ENCODE results near the gene PPIA. TPM values are rescaled to one million over a fixed set of nuclear protein-coding genes. Genes with fewer than 3 reads are reported as not detected.
A peak's percentile ranks its signal among the peaks of the same experiment; 100 is the strongest.
"Not testable (repeated sequence)": the region's sequence is repeated elsewhere in the genome, so short reads cannot be mapped to it uniquely, and the experiment has no call there.

The PPIA gene
- total RNA-seq, 1 experiment from 2014 or later, result 2,465 TPM

DNA sequence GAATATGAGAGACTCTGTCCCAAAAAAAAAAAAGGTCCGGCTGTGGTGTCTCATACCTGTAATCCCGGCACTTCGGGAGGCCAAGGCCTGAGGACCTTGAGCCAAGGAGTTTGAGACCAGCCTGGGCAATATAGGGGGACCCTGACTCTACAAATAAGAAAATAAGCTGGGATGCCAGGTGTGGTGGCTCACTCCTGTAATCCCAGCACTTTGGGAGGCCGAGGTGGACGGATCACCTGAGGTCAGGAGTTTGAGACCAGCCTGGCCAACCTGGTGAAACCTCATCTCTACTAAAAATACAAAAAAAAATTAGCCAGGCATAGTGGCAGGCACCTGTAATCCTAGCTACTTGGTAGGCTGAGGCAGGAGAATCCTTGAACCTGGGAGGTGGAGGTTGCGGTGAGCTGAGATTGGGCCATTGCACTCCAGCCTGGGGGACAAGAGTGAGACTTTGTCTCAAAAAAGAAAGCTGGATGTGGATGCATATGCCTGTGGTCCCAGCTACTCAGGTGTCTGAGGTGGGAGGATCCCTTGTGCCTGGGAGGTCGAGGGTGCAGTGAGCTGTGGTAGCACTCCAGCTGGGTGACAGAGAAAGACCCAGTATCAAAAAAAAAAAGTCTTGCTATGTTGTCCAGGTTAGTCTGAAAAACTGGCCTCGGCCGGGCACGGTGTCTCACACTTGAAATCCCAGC, 7.5 kb downstream of the PPIA start:
- POLR2A ChIA-PET, result interaction anchor here (0.9 to 1.5 kb wide), 3 partner anchors 20 to 44 kb away, joined by 3 to 6 read pairs (median 3); partner anchors contain the start of gene H2AZ2
- not testable (repeated sequence) for H3K4me1 Mint-ChIP-seq; H3K9me3 Mint-ChIP-seq; H3K4me3 Mint-ChIP-seq; DNase-seq (ENCODE audit: low spot score); H3K27ac Mint-ChIP-seq; H3K27me3 Mint-ChIP-seq (ENCODE audit: low read depth)
- TF ChIP-seq, protein P1, sequence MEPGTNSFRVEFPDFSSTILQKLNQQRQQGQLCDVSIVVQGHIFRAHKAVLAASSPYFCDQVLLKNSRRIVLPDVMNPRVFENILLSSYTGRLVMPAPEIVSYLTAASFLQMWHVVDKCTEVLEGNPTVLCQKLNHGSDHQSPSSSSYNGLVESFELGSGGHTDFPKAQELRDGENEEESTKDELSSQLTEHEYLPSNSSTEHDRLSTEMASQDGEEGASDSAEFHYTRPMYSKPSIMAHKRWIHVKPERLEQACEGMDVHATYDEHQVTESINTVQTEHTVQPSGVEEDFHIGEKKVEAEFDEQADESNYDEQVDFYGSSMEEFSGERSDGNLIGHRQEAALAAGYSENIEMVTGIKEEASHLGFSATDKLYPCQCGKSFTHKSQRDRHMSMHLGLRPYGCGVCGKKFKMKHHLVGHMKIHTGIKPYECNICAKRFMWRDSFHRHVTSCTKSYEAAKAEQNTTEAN (CRISPR knock-in tag; IDR thresholded peaks at IDR 0.05), result 0 out of 2 replicates have a peak, but pooled peaks have one; percentile 48
- TF ChIP-seq, protein P2, sequence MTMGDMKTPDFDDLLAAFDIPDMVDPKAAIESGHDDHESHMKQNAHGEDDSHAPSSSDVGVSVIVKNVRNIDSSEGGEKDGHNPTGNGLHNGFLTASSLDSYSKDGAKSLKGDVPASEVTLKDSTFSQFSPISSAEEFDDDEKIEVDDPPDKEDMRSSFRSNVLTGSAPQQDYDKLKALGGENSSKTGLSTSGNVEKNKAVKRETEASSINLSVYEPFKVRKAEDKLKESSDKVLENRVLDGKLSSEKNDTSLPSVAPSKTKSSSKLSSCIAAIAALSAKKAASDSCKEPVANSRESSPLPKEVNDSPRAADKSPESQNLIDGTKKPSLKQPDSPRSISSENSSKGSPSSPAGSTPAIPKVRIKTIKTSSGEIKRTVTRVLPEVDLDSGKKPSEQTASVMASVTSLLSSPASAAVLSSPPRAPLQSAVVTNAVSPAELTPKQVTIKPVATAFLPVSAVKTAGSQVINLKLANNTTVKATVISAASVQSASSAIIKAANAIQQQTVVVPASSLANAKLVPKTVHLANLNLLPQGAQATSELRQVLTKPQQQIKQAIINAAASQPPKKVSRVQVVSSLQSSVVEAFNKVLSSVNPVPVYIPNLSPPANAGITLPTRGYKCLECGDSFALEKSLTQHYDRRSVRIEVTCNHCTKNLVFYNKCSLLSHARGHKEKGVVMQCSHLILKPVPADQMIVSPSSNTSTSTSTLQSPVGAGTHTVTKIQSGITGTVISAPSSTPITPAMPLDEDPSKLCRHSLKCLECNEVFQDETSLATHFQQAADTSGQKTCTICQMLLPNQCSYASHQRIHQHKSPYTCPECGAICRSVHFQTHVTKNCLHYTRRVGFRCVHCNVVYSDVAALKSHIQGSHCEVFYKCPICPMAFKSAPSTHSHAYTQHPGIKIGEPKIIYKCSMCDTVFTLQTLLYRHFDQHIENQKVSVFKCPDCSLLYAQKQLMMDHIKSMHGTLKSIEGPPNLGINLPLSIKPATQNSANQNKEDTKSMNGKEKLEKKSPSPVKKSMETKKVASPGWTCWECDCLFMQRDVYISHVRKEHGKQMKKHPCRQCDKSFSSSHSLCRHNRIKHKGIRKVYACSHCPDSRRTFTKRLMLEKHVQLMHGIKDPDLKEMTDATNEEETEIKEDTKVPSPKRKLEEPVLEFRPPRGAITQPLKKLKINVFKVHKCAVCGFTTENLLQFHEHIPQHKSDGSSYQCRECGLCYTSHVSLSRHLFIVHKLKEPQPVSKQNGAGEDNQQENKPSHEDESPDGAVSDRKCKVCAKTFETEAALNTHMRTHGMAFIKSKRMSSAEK (CRISPR knock-in tag; IDR thresholded peaks at IDR 0.05; ENCODE audit: borderline replicate concordance), result peak; percentile 51; the same call in 1 of the 2 replicates
- TF ChIP-seq NFATC4 (CRISPR knock-in tag; IDR thresholded peaks at IDR 0.05) (peak; percentile 68; the same call in 1 of the 2 replicates), AR (CRISPR knock-in tag; IDR thresholded peaks at IDR 0.05) (peak; percentile 70), EMX1 (CRISPR knock-in tag; IDR thresholded peaks at IDR 0.05) (0 out of 2 replicates have a peak, but pooled peaks have one; percentile 8), ZNF671 (CRISPR knock-in tag; IDR thresholded peaks at IDR 0.05) (peak; percentile 73), ELF4 (CRISPR knock-in tag; IDR thresholded peaks at IDR 0.05; ENCODE audit: low read depth) (0 out of 2 replicates have a peak, but pooled peaks have one; percentile 33)
- TF ChIP-seq, protein P3, sequence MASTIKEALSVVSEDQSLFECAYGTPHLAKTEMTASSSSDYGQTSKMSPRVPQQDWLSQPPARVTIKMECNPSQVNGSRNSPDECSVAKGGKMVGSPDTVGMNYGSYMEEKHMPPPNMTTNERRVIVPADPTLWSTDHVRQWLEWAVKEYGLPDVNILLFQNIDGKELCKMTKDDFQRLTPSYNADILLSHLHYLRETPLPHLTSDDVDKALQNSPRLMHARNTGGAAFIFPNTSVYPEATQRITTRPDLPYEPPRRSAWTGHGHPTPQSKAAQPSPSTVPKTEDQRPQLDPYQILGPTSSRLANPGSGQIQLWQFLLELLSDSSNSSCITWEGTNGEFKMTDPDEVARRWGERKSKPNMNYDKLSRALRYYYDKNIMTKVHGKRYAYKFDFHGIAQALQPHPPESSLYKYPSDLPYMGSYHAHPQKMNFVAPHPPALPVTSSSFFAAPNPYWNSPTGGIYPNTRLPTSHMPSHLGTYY (CRISPR knock-in tag; IDR thresholded peaks at IDR 0.05), result peak; percentile 79; the same call in 1 of the 2 replicates
- H3K36me3 Mint-ChIP-seq, result peaks cover 43% of the 10 kb centered on the region
- CTCF ChIA-PET, result interaction anchor here (0.6 to 0.8 kb wide), 2 partner anchors 71 to 170 kb away, joined by 3 to 4 read pairs; no protein-coding TSS in a partner anchor
- peak; percentile 38 for ATAC-seq

GRCh38 chr7:44805950-44806349, 9.5 kb downstream of the PPIA start:
- no peaks in the 10 kb centered on the region for H3K27me3 Mint-ChIP-seq (ENCODE audit: low read depth)
- ATAC-seq, result no peak; the same call in 1 of the 2 replicates
- no peak for DNase-seq (ENCODE audit: low spot score)
- H3K27ac Mint-ChIP-seq, result no peak overlapping the region
- H3K9me3 Mint-ChIP-seq, result no peaks in the 10 kb centered on the region
- CTCF ChIA-PET, result interaction anchor here (0.8 kb wide), 1 partner anchor 51 kb away, joined by 4 read pairs; no protein-coding TSS in a partner anchor
- no peak overlapping the region for H3K4me3 Mint-ChIP-seq
- POLR2A ChIA-PET, result interaction anchor here (0.7 to 1.4 kb wide), 4 partner anchors 15 to 318 kb away, joined by 3 to 4 read pairs (median 4); partner anchors contain the start of gene OGDH
- TF ChIP-seq ZNF671 (CRISPR knock-in tag; IDR thresholded peaks at IDR 0.05) (peak; percentile 28; the same call in 1 of the 2 replicates), NR1H2 (CRISPR knock-in tag; IDR thresholded peaks at IDR 0.05) (no peak)
- peaks cover 25% of the 10 kb centered on the region for H3K36me3 Mint-ChIP-seq
- no peaks in the 10 kb centered on the region for H3K4me1 Mint-ChIP-seq

- H3K4me3 Mint-ChIP-seq, result no peak overlapping the region
- no peaks in the 10 kb centered on the region for H3K9me3 Mint-ChIP-seq
- CTCF ChIA-PET, result no interaction called here
- no peaks in the 10 kb centered on the region for H3K4me1 Mint-ChIP-seq
- POLR2A ChIA-PET, result interaction anchor here (0.6 kb wide), 1 partner anchor 58 kb away, joined by 4 read pairs; no protein-coding TSS in a partner anchor
- no peaks in the 10 kb centered on the region for H3K36me3 Mint-ChIP-seq
- DNase-seq (ENCODE audit: low spot score), result no peak
- no peak overlapping the region for H3K27ac Mint-ChIP-seq
- no peak for ATAC-seq
- no peaks in the 10 kb centered on the region for H3K27me3 Mint-ChIP-seq (ENCODE audit: low read depth)
- TF ChIP-seq GABPB1 (CRISPR knock-in tag; IDR thresholded peaks at IDR 0.05) (0 out of 2 replicates have a peak, but pooled peaks have one; percentile 32), ZNF423 (CRISPR knock-in tag; IDR thresholded peaks at IDR 0.05) (no peak), ZNF425 (CRISPR knock-in tag; conservative IDR thresholded peaks at IDR 0.05) (no peak)
Observed at GRCh38 chr7:44808914-44809393, 12.5 kb downstream of the PPIA start.

All from WTC11 (cell line).